B cell (primary cell): ENCODE measurements around the gene PDE4B. TPM values are rescaled to one million over a fixed set of nuclear protein-coding genes. Genes with fewer than 3 reads are reported as not detected.
A peak's percentile ranks its signal among the peaks of the same experiment; 100 is the strongest.
"Not testable (repeated sequence)": the region's sequence is repeated elsewhere in the genome, so short reads cannot be mapped to it uniquely, and the experiment has no call there.

Experiments
- ATAC-seq: fragments of 200-7000 bp; cut with Tn5 transposase; one replicate; pipeline ENCODE4 v1.10.0; 2021; ENCODE audit warnings: low read depth, mild to moderate bottlenecking, moderate number of reproducible peaks, moderate library complexity
- CTCF ChIA-PET: fragments of 350-600 bp; sonication (Branson Sonifier 250); formaldehyde crosslinking; loops from one replicate; lab custom pipeline; 2021; ENCODE audit warnings: antibody characterized with exemption, inconsistent platforms; lab: Charles Lee
- POLR2A ChIA-PET: fragments of 350-600 bp; sonication (Branson Sonifier 250); formaldehyde crosslinking; loops from one replicate; lab custom pipeline; 2021; ENCODE audit warnings: antibody characterized with exemption; lab: Charles Lee
- DNase-seq: peaks from one replicate; pipeline ENCODE4 v3.0.0; 2013
- H2AFZ ChIP-seq: 2 replicates; pipeline ENCODE4 v1.6.1; 2012; ENCODE audit warnings: mild to moderate bottlenecking, low read depth, low read length; ENCODE audit not compliant: insufficient read depth, poor library complexity, severe bottlenecking
- H3K27ac ChIP-seq, 2 donors: 1 replicate in 1 of 2; 2 replicates in 1 of 2; pipeline ENCODE4 v1.5.1; 2012 to 2013; ENCODE audit warnings: low read length in 2 of 2, mild to moderate bottlenecking in 2 of 2, moderate library complexity in 1 of 2
- H3K27me3 ChIP-seq, 4 experiments: fragments of 200-600 bp in 1 of 4; sonication (generic) in 1 of 4; replicated peaks in 1 of 4; 1 replicate in 2 of 4; 2 replicates in 2 of 4; pipeline versions ENCODE4 v1.6.1 to v1.7.0; 2013 to 2016; ENCODE audit warnings: low read length in 3 of 4, mild to moderate bottlenecking in 2 of 4, mixed read lengths in 1 of 4, moderate library complexity in 1 of 4; ENCODE audit not compliant: insufficient read depth in 4 of 4, control insufficient read depth in 3 of 4; ENCODE audit errors: control extremely low read depth in 1 of 4
- H3K36me3 ChIP-seq, 2 experiments: replicated peaks in 1 of 2; 1 replicate in 1 of 2; 2 replicates in 1 of 2; pipeline versions ENCODE4 v1.6.1 to v1.7.1; 2013; ENCODE audit warnings: low read length in 1 of 2; ENCODE audit not compliant: insufficient read depth in 2 of 2, control insufficient read depth in 1 of 2; ENCODE audit errors: control extremely low read depth in 1 of 2, extremely low read depth in 1 of 2
- H3K4me1 ChIP-seq, 2 donors: fragments of 200-600 bp in 1 of 2; sonication (generic) in 1 of 2; 1 replicate in 1 of 2; 2 replicates in 1 of 2; pipeline versions ENCODE4 v1.5.1 to v1.6.1; 2013 to 2017; ENCODE audit warnings: low read length in 2 of 2; ENCODE audit not compliant: control insufficient read depth in 2 of 2, insufficient read depth in 2 of 2
- H3K4me2 ChIP-seq: replicated peaks from 2 replicates; pipeline ENCODE3; 2012; ENCODE audit warnings: mild to moderate bottlenecking, low read depth, low read length; ENCODE audit not compliant: poor library complexity, severe bottlenecking
- H3K4me3 ChIP-seq, 5 experiments: fragments of 200-600 bp in 1 of 5; sonication (generic) in 1 of 5; 1 replicate in 3 of 5; 2 replicates in 2 of 5; pipeline versions ENCODE4 v1.5.1 to v1.7.0; 2011 to 2016; ENCODE audit warnings: low read length in 4 of 5, mild to moderate bottlenecking in 4 of 5, low read depth in 2 of 5, control low read depth in 1 of 5, moderate library complexity in 1 of 5; ENCODE audit not compliant: insufficient read depth in 1 of 5; ENCODE audit errors: control extremely low read depth in 1 of 5, extremely low read depth in 1 of 5
- H3K79me2 ChIP-seq: fragments of 200-600 bp; sonication (generic); one replicate; pipeline ENCODE4 v1.6.0; 2016; ENCODE audit warnings: low read length; ENCODE audit not compliant: control insufficient read depth, insufficient read depth
- H3K9ac ChIP-seq: fragments of 200-600 bp; sonication (generic); 2 replicates; pipeline ENCODE4 v1.6.1; 2017; ENCODE audit warnings: mild to moderate bottlenecking, low read length, moderate library complexity
- H3K9me3 ChIP-seq, 3 donors: one replicate each; pipeline versions ENCODE4 v1.6.1 to v1.7.1; 2013; ENCODE audit warnings: low read length in 2 of 3; ENCODE audit not compliant: control insufficient read depth in 2 of 3, insufficient read depth in 1 of 3; ENCODE audit errors: control extremely low read depth in 1 of 3
- H4K20me1 ChIP-seq: 2 replicates; pipeline ENCODE4 v1.6.0; 2012; ENCODE audit warnings: mild to moderate bottlenecking, low read length; ENCODE audit not compliant: insufficient read depth, control insufficient read depth, poor library complexity, severe bottlenecking
- H3K27ac Mint-ChIP-seq: one replicate; pipeline ENCODE4 v1.8.0; 2021; ENCODE audit warnings: mixed read lengths
- H3K27me3 Mint-ChIP-seq: one replicate; pipeline ENCODE4 v1.8.0; 2021; ENCODE audit warnings: mixed read lengths
- H3K4me1 Mint-ChIP-seq: one replicate; pipeline ENCODE4 v1.8.0; 2021; ENCODE audit warnings: mixed read lengths
- H3K4me3 Mint-ChIP-seq: one replicate; pipeline ENCODE4 v1.8.0; 2021; ENCODE audit warnings: mixed read lengths
- H3K9me3 Mint-ChIP-seq: one replicate; pipeline ENCODE4 v1.8.0; 2022; ENCODE audit warnings: mixed read lengths; ENCODE audit not compliant: insufficient read depth
- EZH2 ChIP-seq: IDR thresholded peaks from 2 replicates; pipeline ENCODE4 v1.6.1; 2012; ENCODE audit warnings: borderline replicate concordance, low read depth, mild to moderate bottlenecking, moderate library complexity, low read length; ENCODE audit not compliant: insufficient read depth, poor library complexity, severe bottlenecking
- WGBS: methylation state at CpG from one replicate; pipeline ENCODE4 v1.1.5; 2013; ENCODE audit warnings: missing lambda C conversion rate; ENCODE audit not compliant: insufficient coverage; 5-methylcytosine and 5-hydroxymethylcytosine counted together
- intact Hi-C: fragments of 100-400 bp; cut with micrococcal nuclease; formaldehyde crosslinking; loops from one replicate; pipeline ENCODE4 v1.10.0; 2022
- polyA plus RNA-seq: library from polyadenylated mRNA; depleted of rRNA; stranded (reverse); fragments of >200 nt; gene quantifications from 2 replicates; pipeline ENCODE4 v1.2.3, GENCODE V29; 2012
- total RNA-seq, 2 donors: library from RNA; stranded (reverse); fragments of 120-200 nt in 1 of 2; gene quantifications; 1 replicate in 1 of 2; 2 replicates in 1 of 2; pipeline versions ENCODE4 v1.2.3 to v1.2.4, GENCODE V29; 2013 to 2022
- TF ChIP-seq, protein P1 (sequence below): fragments of 200-600 bp; IDR thresholded peaks from one replicate; pipeline ENCODE4 v1.8.0; 2022; ENCODE audit warnings: antibody characterized with exemption, mild to moderate bottlenecking

The PDE4B gene
- total and polyA plus RNA-seq, 2 donors (not counting 1 experiment from before 2014, with no cell fraction given): 63.7 to 242 TPM

DNA sequence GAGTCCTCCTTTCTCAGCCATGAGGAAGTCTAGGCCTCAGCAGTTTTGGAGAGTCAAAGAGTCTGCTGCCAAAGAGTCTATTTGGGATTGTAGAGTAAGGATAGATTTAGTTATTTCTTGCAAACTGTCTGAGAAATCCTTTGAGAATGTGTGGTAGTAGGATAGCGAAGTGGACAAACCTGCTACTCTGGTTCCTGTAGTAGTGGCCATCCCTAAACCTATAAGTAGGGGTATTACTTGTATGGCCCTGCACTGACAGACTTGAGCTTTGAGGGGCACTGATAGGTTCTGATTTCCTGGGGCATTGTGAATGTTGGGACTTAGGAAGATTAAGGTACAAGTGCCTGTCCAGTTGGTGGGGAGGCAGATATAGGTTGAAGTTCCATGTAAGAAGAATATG, 625.3 kb downstream of the PDE4B start:
- Histone ChIP-seq H3K4me3 (no peak overlapping the region), H3K27ac (no peak overlapping the region), H3K27me3 (no peaks in the 10 kb centered on the region), H3K79me2 (no peaks in the 10 kb centered on the region), H2AFZ (no peak overlapping the region), H3K4me1 (peaks cover 0 to 6% of the 10 kb centered on the region in 2 donors), H3K36me3 (no peaks in the 10 kb centered on the region), H3K4me2 (no peak overlapping the region), H4K20me1 (no peaks in the 10 kb centered on the region), H3K9me3 (peaks cover 0 to 16% (median 14%) of the 10 kb centered on the region in 3 donors), H3K9ac (no peak overlapping the region)
- ChIA-PET CTCF (no interaction called here), POLR2A (no interaction called here)
- H3K4me1 Mint-ChIP-seq: peaks cover 10% of the 10 kb centered on the region
- DNase-seq (no peak), ATAC-seq (no peak)
- WGBS: no CpG with 5 or more reads among the region's 1 CpG
- no peak for TF ChIP-seq EZH2
- TF ChIP-seq, protein P1, sequence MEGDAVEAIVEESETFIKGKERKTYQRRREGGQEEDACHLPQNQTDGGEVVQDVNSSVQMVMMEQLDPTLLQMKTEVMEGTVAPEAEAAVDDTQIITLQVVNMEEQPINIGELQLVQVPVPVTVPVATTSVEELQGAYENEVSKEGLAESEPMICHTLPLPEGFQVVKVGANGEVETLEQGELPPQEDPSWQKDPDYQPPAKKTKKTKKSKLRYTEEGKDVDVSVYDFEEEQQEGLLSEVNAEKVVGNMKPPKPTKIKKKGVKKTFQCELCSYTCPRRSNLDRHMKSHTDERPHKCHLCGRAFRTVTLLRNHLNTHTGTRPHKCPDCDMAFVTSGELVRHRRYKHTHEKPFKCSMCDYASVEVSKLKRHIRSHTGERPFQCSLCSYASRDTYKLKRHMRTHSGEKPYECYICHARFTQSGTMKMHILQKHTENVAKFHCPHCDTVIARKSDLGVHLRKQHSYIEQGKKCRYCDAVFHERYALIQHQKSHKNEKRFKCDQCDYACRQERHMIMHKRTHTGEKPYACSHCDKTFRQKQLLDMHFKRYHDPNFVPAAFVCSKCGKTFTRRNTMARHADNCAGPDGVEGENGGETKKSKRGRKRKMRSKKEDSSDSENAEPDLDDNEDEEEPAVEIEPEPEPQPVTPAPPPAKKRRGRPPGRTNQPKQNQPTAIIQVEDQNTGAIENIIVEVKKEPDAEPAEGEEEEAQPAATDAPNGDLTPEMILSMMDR: no peak
- no peak overlapping the region for H3K27ac Mint-ChIP-seq
- intact Hi-C loops: no loop called here
- H3K9me3 Mint-ChIP-seq: peaks cover 4% of the 10 kb centered on the region
- no peaks in the 10 kb centered on the region for H3K27me3 Mint-ChIP-seq
- H3K4me3 Mint-ChIP-seq: no peak overlapping the region

DNA sequence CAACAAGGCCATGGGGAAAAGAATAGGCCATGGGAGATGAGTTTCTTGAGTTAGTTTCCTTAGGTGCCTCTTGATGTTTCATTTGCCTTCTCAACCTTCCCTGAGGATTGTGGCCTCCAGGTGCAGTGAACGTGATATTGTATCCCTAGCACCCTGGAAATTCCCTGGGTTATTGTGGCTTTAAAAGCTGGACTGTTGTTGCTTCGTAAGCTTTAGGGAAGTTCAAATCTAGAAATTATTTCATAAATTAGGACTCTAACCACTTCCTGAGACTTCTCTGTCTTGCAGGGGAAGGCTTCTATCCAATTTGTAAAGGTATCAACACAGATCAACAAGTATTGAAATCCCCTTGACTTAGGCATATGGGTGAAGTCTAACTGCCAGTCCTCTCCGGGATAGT, 627.5 kb downstream of the PDE4B start:
- H3K4me1 ChIP-seq, H3K4me1 Mint-ChIP-seq, H3K79me2 ChIP-seq, CTCF ChIA-PET, H3K27me3 ChIP-seq, intact Hi-C loops, H3K36me3 ChIP-seq, H4K20me1 ChIP-seq, H3K9ac ChIP-seq, H2AFZ ChIP-seq, H3K4me2 ChIP-seq, POLR2A ChIA-PET, H3K27me3 Mint-ChIP-seq, H3K4me3 Mint-ChIP-seq, ATAC-seq, H3K27ac ChIP-seq, H3K9me3 Mint-ChIP-seq, H3K4me3 ChIP-seq, DNase-seq: not testable (repeated sequence)
- H3K9me3 ChIP-seq: peaks cover 0 to 16% (median 14%) of the 10 kb centered on the region in 3 donors
- H3K27ac Mint-ChIP-seq: peak overlapping the region; percentile 34
- WGBS: no CpG with 5 or more reads among the region's 3 CpGs

DNA sequence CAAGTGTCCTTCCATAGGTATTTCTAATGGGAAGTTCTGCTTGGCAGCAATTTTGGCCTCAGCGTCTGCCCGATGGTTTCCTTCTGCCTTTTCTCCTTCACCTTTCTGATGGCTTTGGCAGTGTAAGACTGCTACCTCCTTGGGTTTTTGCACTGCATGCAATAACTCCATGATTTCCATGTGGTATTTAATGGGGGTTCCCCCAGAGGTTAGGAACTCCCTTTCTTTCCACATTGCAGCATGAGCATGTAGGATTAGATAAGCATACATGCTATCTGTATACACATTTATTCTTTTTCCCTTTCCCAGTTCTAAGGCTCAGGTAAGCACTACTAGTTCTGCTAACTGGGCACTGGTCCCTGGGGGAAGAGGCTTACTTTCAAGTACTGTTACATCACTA, 628.2 kb downstream of the PDE4B start:
- H3K4me3 Mint-ChIP-seq, intact Hi-C loops, H3K27me3 ChIP-seq, H4K20me1 ChIP-seq, H3K9me3 Mint-ChIP-seq, H3K79me2 ChIP-seq, H3K27me3 Mint-ChIP-seq, POLR2A ChIA-PET, H3K4me1 ChIP-seq, H3K9ac ChIP-seq, ATAC-seq, H3K4me2 ChIP-seq, H3K27ac ChIP-seq, H3K36me3 ChIP-seq, DNase-seq, H2AFZ ChIP-seq, H3K27ac Mint-ChIP-seq, CTCF ChIA-PET, H3K4me3 ChIP-seq: not testable (repeated sequence)
- no CpG with 5 or more reads among the region's 2 CpGs for WGBS
- peaks cover 0 to 16% (median 14%) of the 10 kb centered on the region in 3 donors for H3K9me3 ChIP-seq
- peaks cover 10% of the 10 kb centered on the region for H3K4me1 Mint-ChIP-seq
